ENCODE results near the gene TRPC6.

TRPC6 gene

GRCh38 chr11:101459020-101459419, 124.8 kb downstream of the TRPC6 start:
- Mint-ChIP-seq H3K27ac (no peak overlapping the region), H3K9me3 (peaks cover 0 to 13% of the 10 kb centered on the region in 2 donors), H3K4me1 (ENCODE audit: low read depth in 2 of 2) (no peaks in the 10 kb centered on the region), H3K27me3 (no peaks in the 10 kb centered on the region), H3K4me3 (no peak overlapping the region), H3K36me3 (ENCODE audit: insufficient read depth) (no peaks in the 10 kb centered on the region)
- no peak for DNase-seq
- ATAC-seq (replicated peaks) = no peak

GRCh38 chr11:101458161-101458560, 125.6 kb downstream of the TRPC6 start:
- no peaks in the 10 kb centered on the region for H3K27me3 Mint-ChIP-seq
- H3K4me3 Mint-ChIP-seq = no peak overlapping the region
- no peak overlapping the region for H3K27ac Mint-ChIP-seq
- ATAC-seq (replicated peaks) (no peak), DNase-seq (no peak)
- H3K9me3 Mint-ChIP-seq = peaks cover 7 to 9% of the 10 kb centered on the region in 2 donors
- no peaks in the 10 kb centered on the region for H3K36me3 Mint-ChIP-seq (ENCODE audit: insufficient read depth)
- no peaks in the 10 kb centered on the region for H3K4me1 Mint-ChIP-seq (ENCODE audit: low read depth in 2 of 2)

- no peak overlapping the region for H3K27ac Mint-ChIP-seq
Measured at GRCh38 chr11:101456812-101457211, 127.0 kb downstream of the TRPC6 start.

GRCh38 chr11:101453682-101454081, 130.1 kb downstream of the TRPC6 start:
- peaks cover 0 to 7% of the 10 kb centered on the region in 2 donors for H3K9me3 Mint-ChIP-seq
- no peak for ATAC-seq (replicated peaks)
- no peaks in the 10 kb centered on the region for H3K4me1 Mint-ChIP-seq (ENCODE audit: low read depth in 2 of 2)
- no peak overlapping the region for H3K4me3 Mint-ChIP-seq
- DNase-seq = no peak
- no peak overlapping the region for H3K27ac Mint-ChIP-seq
- no peaks in the 10 kb centered on the region for H3K27me3 Mint-ChIP-seq
- no peaks in the 10 kb centered on the region for H3K36me3 Mint-ChIP-seq (ENCODE audit: insufficient read depth)

More at GRCh38 chr11:101456812-101457211, 127.0 kb downstream of the TRPC6 start:
- ATAC-seq (replicated peaks) (no peak), DNase-seq (no peak)
- H3K36me3 Mint-ChIP-seq (ENCODE audit: insufficient read depth) = no peaks in the 10 kb centered on the region
- H3K4me3 Mint-ChIP-seq = no peak overlapping the region
- H3K27me3 Mint-ChIP-seq = no peaks in the 10 kb centered on the region
- no peaks in the 10 kb centered on the region for H3K4me1 Mint-ChIP-seq (ENCODE audit: low read depth in 2 of 2)
- peaks cover 4 to 7% of the 10 kb centered on the region in 2 donors for H3K9me3 Mint-ChIP-seq

- Mint-ChIP-seq H3K36me3 (ENCODE audit: insufficient read depth) (no peaks in the 10 kb centered on the region), H3K4me3 (no peak overlapping the region), H3K27ac (no peak overlapping the region), H3K27me3 (no peaks in the 10 kb centered on the region), H3K9me3 (peaks cover 5 to 15% of the 10 kb centered on the region in 2 donors), H3K4me1 (ENCODE audit: low read depth in 2 of 2) (no peaks in the 10 kb centered on the region)
- DNase-seq = no peak
- ATAC-seq (replicated peaks) = no peak
Measured at GRCh38 chr11:101448881-101449442, 134.8 kb downstream of the TRPC6 start.

- Mint-ChIP-seq H3K36me3 (ENCODE audit: insufficient read depth) (peaks cover 3% of the 10 kb centered on the region), H3K4me1 (ENCODE audit: low read depth in 2 of 2) (no peaks in the 10 kb centered on the region), H3K9me3 (peaks cover 8% of the 10 kb centered on the region in 2 donors), H3K4me3 (no peak overlapping the region), H3K27ac (no peak overlapping the region), H3K27me3 (no peaks in the 10 kb centered on the region)
- DNase-seq (no peak), ATAC-seq (replicated peaks) (no peak)
Measured at GRCh38 chr11:101446726-101447125, 137.1 kb downstream of the TRPC6 start.

GRCh38 chr11:101446238-101446637, 137.6 kb downstream of the TRPC6 start:
- Mint-ChIP-seq H3K4me1 (ENCODE audit: low read depth in 2 of 2) (no peaks in the 10 kb centered on the region), H3K27ac (no peak overlapping the region), H3K9me3 (peaks cover 8% of the 10 kb centered on the region in 2 donors), H3K27me3 (no peaks in the 10 kb centered on the region), H3K4me3 (no peak overlapping the region), H3K36me3 (ENCODE audit: insufficient read depth) (peaks cover 3% of the 10 kb centered on the region)
- DNase-seq (no peak), ATAC-seq (replicated peaks) (no peak)

GRCh38 chr11:101445761-101446160, 138.0 kb downstream of the TRPC6 start:
- H3K4me1 Mint-ChIP-seq (ENCODE audit: low read depth in 2 of 2) = no peaks in the 10 kb centered on the region
- no peaks in the 10 kb centered on the region for H3K27me3 Mint-ChIP-seq
- no peak for DNase-seq
- no peak for ATAC-seq (replicated peaks)
- H3K27ac Mint-ChIP-seq = no peak overlapping the region
- peaks cover 8% of the 10 kb centered on the region in 2 donors for H3K9me3 Mint-ChIP-seq
- H3K4me3 Mint-ChIP-seq = no peak overlapping the region
- H3K36me3 Mint-ChIP-seq (ENCODE audit: insufficient read depth) = peaks cover 3% of the 10 kb centered on the region

- DNase-seq = no peak
- H3K9me3 Mint-ChIP-seq = peaks cover 8% of the 10 kb centered on the region in 2 donors
- no peaks in the 10 kb centered on the region for H3K4me1 Mint-ChIP-seq (ENCODE audit: low read depth in 2 of 2)
- no peak overlapping the region for H3K4me3 Mint-ChIP-seq
- H3K27me3 Mint-ChIP-seq = no peaks in the 10 kb centered on the region
- no peak overlapping the region for H3K27ac Mint-ChIP-seq
- H3K36me3 Mint-ChIP-seq (ENCODE audit: insufficient read depth) = peaks cover 3% of the 10 kb centered on the region
- no peak for ATAC-seq (replicated peaks)
Measured at GRCh38 chr11:101444851-101445250, 139.0 kb downstream of the TRPC6 start.

GRCh38 chr11:101444164-101444563, 139.6 kb downstream of the TRPC6 start:
- Mint-ChIP-seq H3K9me3 (peaks cover 8% of the 10 kb centered on the region in 2 donors), H3K27ac (no peak overlapping the region), H3K4me3 (no peak overlapping the region), H3K27me3 (no peaks in the 10 kb centered on the region), H3K36me3 (ENCODE audit: insufficient read depth) (peaks cover 3% of the 10 kb centered on the region), H3K4me1 (ENCODE audit: low read depth in 2 of 2) (no peaks in the 10 kb centered on the region)
- no peak for DNase-seq
- ATAC-seq (replicated peaks) = no peak

- Mint-ChIP-seq H3K4me1 (ENCODE audit: low read depth in 2 of 2) (no peaks in the 10 kb centered on the region), H3K27me3 (no peaks in the 10 kb centered on the region), H3K9me3 (peaks cover 8% of the 10 kb centered on the region in 2 donors), H3K27ac (no peak overlapping the region), H3K4me3 (no peak overlapping the region), H3K36me3 (ENCODE audit: insufficient read depth) (peaks cover 3% of the 10 kb centered on the region)
- DNase-seq (no peak), ATAC-seq (replicated peaks) (no peak)
Measured at GRCh38 chr11:101442936-101443521, 140.8 kb downstream of the TRPC6 start.

GRCh38 chr11:101442171-101442570, 141.6 kb downstream of the TRPC6 start:
- Mint-ChIP-seq H3K9me3 (peaks cover 8% of the 10 kb centered on the region in 2 donors), H3K36me3 (ENCODE audit: insufficient read depth) (peaks cover 3% of the 10 kb centered on the region), H3K4me1 (ENCODE audit: low read depth in 2 of 2) (no peaks in the 10 kb centered on the region), H3K27ac (no peak overlapping the region), H3K27me3 (no peaks in the 10 kb centered on the region), H3K4me3 (no peak overlapping the region)
- ATAC-seq (replicated peaks) (no peak), DNase-seq (no peak)

- no peak for DNase-seq
- no peak for ATAC-seq (replicated peaks)
- H3K27ac Mint-ChIP-seq = no peak overlapping the region
Measured at GRCh38 chr11:101441747-101442146, 142.1 kb downstream of the TRPC6 start.

GRCh38 chr11:101439488-101439887, 144.3 kb downstream of the TRPC6 start:
- Mint-ChIP-seq H3K36me3 (ENCODE audit: insufficient read depth) (peaks cover 3% of the 10 kb centered on the region), H3K4me1 (ENCODE audit: low read depth in 2 of 2) (no peaks in the 10 kb centered on the region), H3K9me3 (peaks cover 0 to 5% of the 10 kb centered on the region in 2 donors), H3K4me3 (no peak overlapping the region), H3K27me3 (no peaks in the 10 kb centered on the region), H3K27ac (no peak overlapping the region)
- DNase-seq (no peak), ATAC-seq (replicated peaks) (no peak)

More at GRCh38 chr11:101441747-101442146, 142.1 kb downstream of the TRPC6 start:
- H3K4me1 Mint-ChIP-seq (ENCODE audit: low read depth in 2 of 2) = no peaks in the 10 kb centered on the region
- peaks cover 7% of the 10 kb centered on the region in 2 donors for H3K9me3 Mint-ChIP-seq
- peaks cover 3% of the 10 kb centered on the region for H3K36me3 Mint-ChIP-seq (ENCODE audit: insufficient read depth)
- H3K27me3 Mint-ChIP-seq = no peaks in the 10 kb centered on the region
- no peak overlapping the region for H3K4me3 Mint-ChIP-seq

Data from effector memory CD8-positive, alpha-beta T cell (primary cell).